A549 (cell line): Measurements from ENCODE around the gene HP1BP3. TPM values are rescaled to one million over a fixed set of nuclear protein-coding genes. Genes with fewer than 3 reads are reported as not detected.
A peak's percentile ranks its signal among the peaks of the same experiment; 100 is the strongest.

Experiments
- ATAC-seq, 2 experiments: fragments of 200-7000 bp in 1 of 2; fragments of >200 bp in 1 of 2; cut with Nextera tagmentation in 1 of 2; cut with Tn5 transposase in 1 of 2; 3 replicates each; pipeline versions ENCODE4 v1.8.0 to v1.9.1; 2018 to 2020; ENCODE audit warnings: mild to moderate bottlenecking in 1 of 2, moderate library complexity in 1 of 2
- CTCF ChIA-PET: fragments of 300-600 bp; sonication (Branson Sonifier 250); formaldehyde crosslinking; extraction: SDS; loops from one replicate; lab custom pipeline; 2021; ENCODE audit warnings: antibody characterized with exemption, inconsistent platforms; lab: Yijun Ruan, JAX
- POLR2A ChIA-PET: fragments of 350-600 bp; formaldehyde crosslinking; extraction: SDS; loops from one replicate; lab custom pipeline; 2021; ENCODE audit warnings: antibody characterized with exemption, inconsistent platforms; lab: Yijun Ruan, JAX
- DNase-seq, 2 experiments: peaks; one replicate each; pipeline versions ENCODE4 v3.0.0 to v3.0.0-alpha.2; 2011 to 2016; ENCODE audit warnings: low read depth in 1 of 2, low spot score in 1 of 2
- FAIRE-seq: peaks from 2 replicates; lab custom pipeline; 2011; peaks lifted over from hg19 to GRCh38; lab: Jason Lieb, UNC
- H3K27ac ChIP-seq, 2 experiments: fragments of >200 bp; sonication (Bioruptor Twin); formaldehyde crosslinking; 3 replicates each; pipeline ENCODE4 v1.5.1; 2016 to 2017
- H3K4me1 ChIP-seq: fragments of >200 bp; sonication (Bioruptor Twin); formaldehyde crosslinking; 3 replicates; pipeline ENCODE4 v1.6.1; 2016
- H3K4me2 ChIP-seq: fragments of >200 bp; sonication (Bioruptor Twin); formaldehyde crosslinking; 3 replicates; pipeline ENCODE4 v1.6.1; 2016
- H3K4me3 ChIP-seq: fragments of >200 bp; sonication (Bioruptor Twin); formaldehyde crosslinking; 3 replicates; pipeline ENCODE4 v1.5.1; 2016
- H3K9me3 ChIP-seq: fragments of >200 bp; sonication (Bioruptor Twin); formaldehyde crosslinking; 3 replicates; pipeline ENCODE4 v1.6.1; 2016
- CBX8 ChIP-seq: fragments of 200-600 bp; sonication (generic); IDR thresholded peaks from 2 replicates; pipeline ENCODE4 v1.6.1; 2016
- CEBPB ChIP-seq, 2 experiments: fragments of >200 bp in 1 of 2; sonication (Bioruptor Twin) in 1 of 2; formaldehyde crosslinking in 1 of 2; IDR thresholded peaks; 2 replicates each; pipeline ENCODE4 v1.6.1; 2012 to 2016
- CHD2 ChIP-seq: fragments of 150-350 bp; IDR thresholded peaks from 2 replicates; pipeline ENCODE4 v1.6.1; 2014; ENCODE audit warnings: low read length; ENCODE audit not compliant: partially characterized antibody
- EHF ChIP-seq: fragments of 250-450 bp; sonication (Bioruptor Pico); IDR thresholded peaks from 2 replicates; pipeline ENCODE4 v1.5.0; 2020; ENCODE audit warnings: mild to moderate bottlenecking
- EHMT2 ChIP-seq: fragments of 200-600 bp; sonication (generic); IDR thresholded peaks from 2 replicates; pipeline ENCODE4 v1.6.1; 2016; ENCODE audit warnings: antibody characterized with exemption, low read depth, mild to moderate bottlenecking, moderate library complexity
- FOSB ChIP-seq: fragments of 250-450 bp; sonication (Bioruptor Pico); IDR thresholded peaks from 2 replicates; pipeline ENCODE4 v1.5.0; 2020; ENCODE audit warnings: mild to moderate bottlenecking, moderate library complexity
- FOXS1 ChIP-seq: fragments of 250-450 bp; sonication (Bioruptor Pico); IDR thresholded peaks from 2 replicates; pipeline ENCODE4 v1.5.0; 2020; ENCODE audit warnings: mild to moderate bottlenecking, moderate library complexity
- HEYL ChIP-seq: fragments of 250-450 bp; sonication (Bioruptor Pico); IDR thresholded peaks from 2 replicates; pipeline ENCODE4 v1.8.0; 2021; ENCODE audit warnings: mild to moderate bottlenecking, moderate library complexity
- HOXB5 ChIP-seq: fragments of 250-450 bp; sonication (Bioruptor Pico); IDR thresholded peaks from 2 replicates; pipeline ENCODE4 v1.5.0; 2020; ENCODE audit warnings: mild to moderate bottlenecking, moderate library complexity
- JUN ChIP-seq, 2 experiments: fragments of >200 bp; sonication (Bioruptor Twin); formaldehyde crosslinking; IDR thresholded peaks; 2 replicates in 1 of 2; 3 replicates in 1 of 2; pipeline ENCODE4 v1.6.1; 2016 to 2017
- JUNB ChIP-seq: fragments of >200 bp; sonication (Bioruptor Twin); formaldehyde crosslinking; IDR thresholded peaks from 2 replicates; pipeline ENCODE4 v1.6.1; 2016
- MAZ ChIP-seq: fragments of 150-350 bp; IDR thresholded peaks from 2 replicates; pipeline ENCODE4 v1.6.1; 2014; ENCODE audit warnings: antibody characterized with exemption, low read depth, low read length, borderline replicate concordance
- MYC ChIP-seq: IDR thresholded peaks from 2 replicates; pipeline ENCODE4 v1.6.1; 2012; ENCODE audit warnings: mild to moderate bottlenecking, inconsistent platforms, low read length, improper control_type of control experiment, borderline replicate concordance
- RCOR1 ChIP-seq: fragments of 150-350 bp; IDR thresholded peaks from 2 replicates; pipeline ENCODE4 v1.6.1; 2014; ENCODE audit warnings: antibody characterized with exemption, low read length, low read depth
- SREBF2 ChIP-seq: fragments of 450-650 bp; IDR thresholded peaks from 2 replicates; pipeline ENCODE4 v1.6.1; 2014; ENCODE audit warnings: mild to moderate bottlenecking, moderate library complexity
- TP53 ChIP-seq: fragments of 250-450 bp; sonication (Bioruptor Pico); IDR thresholded peaks from 2 replicates; pipeline ENCODE4 v1.5.0; 2021; ENCODE audit warnings: mild to moderate bottlenecking, moderate library complexity
- ZFP36 ChIP-seq: fragments of 450-650 bp; IDR thresholded peaks from 2 replicates; pipeline ENCODE4 v1.6.1; 2014; ENCODE audit warnings: borderline replicate concordance; ENCODE audit not compliant: partially characterized antibody
- ZSCAN20 ChIP-seq: fragments of 250-450 bp; sonication (Bioruptor Pico); IDR thresholded peaks from 2 replicates; pipeline ENCODE4 v1.8.0; 2022; ENCODE audit warnings: mild to moderate bottlenecking, moderate library complexity
- WGBS: methylation state at CpG from one replicate; pipeline ENCODE4 v1.1.6; 2017; ENCODE audit errors: missing lambda C conversion rate; 5-methylcytosine and 5-hydroxymethylcytosine counted together
- polyA plus RNA-seq, 4 experiments: library from polyadenylated mRNA; depleted of rRNA in 3 of 4; stranded (reverse); fragments of >200 nt; fragmentation: RNase III in 1 of 4; extraction: RNeasy Plus Mini Kit Qiagen cat#74134 plus additional on column Dnase treatment in 1 of 4; gene quantifications; 2 replicates in 3 of 4; 3 replicates in 1 of 4; pipeline ENCODE4 v1.2.3, GENCODE V29; 2011 to 2017
- TF ChIP-seq, protein P1 (sequence below): fragments of 250-450 bp; sonication (Bioruptor Pico); IDR thresholded peaks from 2 replicates; pipeline ENCODE4 v1.5.0; 2020; ENCODE audit warnings: low read depth, mild to moderate bottlenecking, moderate library complexity
- TF ChIP-seq, protein P2 (sequence below): IDR thresholded peaks from 2 replicates; pipeline ENCODE4 v1.6.1; 2012
- TF ChIP-seq, protein P3 (sequence below): fragments of 450-650 bp; IDR thresholded peaks from 2 replicates; pipeline ENCODE4 v1.6.1; 2014; ENCODE audit warnings: antibody characterized with exemption

HP1BP3 gene
- polyA plus RNA-seq, 2 of the 4 experiments (the other 2 are of a cell fraction): 159 to 214 TPM

DNA sequence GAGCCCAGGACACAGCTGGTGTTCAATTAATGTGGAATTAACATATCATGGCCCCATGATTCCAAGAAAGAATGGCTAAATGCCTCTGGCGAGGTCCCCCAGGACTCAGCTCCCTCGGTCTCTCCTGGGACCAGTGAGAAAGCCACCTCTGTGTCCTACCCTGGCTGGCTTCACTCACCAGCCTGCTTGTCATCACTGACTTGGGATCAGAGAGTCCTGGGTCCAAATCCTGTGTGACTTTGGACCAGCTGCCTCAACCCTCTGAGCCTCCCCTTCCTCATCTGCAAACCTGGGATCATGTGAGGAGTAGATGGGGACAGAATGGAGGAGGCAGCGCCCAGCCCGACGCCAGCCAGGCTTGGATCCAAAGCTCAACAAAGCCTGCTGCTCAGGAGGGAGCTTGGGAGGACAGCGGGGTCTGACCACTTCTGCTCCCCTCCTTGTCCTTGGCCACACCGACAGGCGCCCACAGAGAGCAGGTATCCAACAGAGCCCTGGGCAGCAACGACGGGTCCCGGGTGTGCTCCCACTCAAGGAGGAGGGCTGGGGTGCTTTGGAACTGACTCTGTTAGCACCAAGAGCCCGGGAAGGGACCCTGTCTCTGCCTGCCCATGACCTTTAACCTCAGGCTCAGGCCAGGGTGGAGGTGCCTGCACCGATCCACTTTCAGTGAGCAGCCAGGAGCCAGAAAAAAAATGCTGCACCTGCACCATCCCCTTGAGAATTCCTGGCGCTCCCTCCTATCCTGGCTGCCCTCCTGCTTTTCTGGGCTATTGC lies 57.8 kb downstream of the HP1BP3 start:
- ChIA-PET POLR2A (no interaction called here), CTCF (interaction anchor here (0.6 to 1.5 kb wide), 2 partner anchors 11 to 27 kb away, joined by 3 read pairs; partner anchors contain the start of gene KIF17)
- no peak for FAIRE-seq

DNA sequence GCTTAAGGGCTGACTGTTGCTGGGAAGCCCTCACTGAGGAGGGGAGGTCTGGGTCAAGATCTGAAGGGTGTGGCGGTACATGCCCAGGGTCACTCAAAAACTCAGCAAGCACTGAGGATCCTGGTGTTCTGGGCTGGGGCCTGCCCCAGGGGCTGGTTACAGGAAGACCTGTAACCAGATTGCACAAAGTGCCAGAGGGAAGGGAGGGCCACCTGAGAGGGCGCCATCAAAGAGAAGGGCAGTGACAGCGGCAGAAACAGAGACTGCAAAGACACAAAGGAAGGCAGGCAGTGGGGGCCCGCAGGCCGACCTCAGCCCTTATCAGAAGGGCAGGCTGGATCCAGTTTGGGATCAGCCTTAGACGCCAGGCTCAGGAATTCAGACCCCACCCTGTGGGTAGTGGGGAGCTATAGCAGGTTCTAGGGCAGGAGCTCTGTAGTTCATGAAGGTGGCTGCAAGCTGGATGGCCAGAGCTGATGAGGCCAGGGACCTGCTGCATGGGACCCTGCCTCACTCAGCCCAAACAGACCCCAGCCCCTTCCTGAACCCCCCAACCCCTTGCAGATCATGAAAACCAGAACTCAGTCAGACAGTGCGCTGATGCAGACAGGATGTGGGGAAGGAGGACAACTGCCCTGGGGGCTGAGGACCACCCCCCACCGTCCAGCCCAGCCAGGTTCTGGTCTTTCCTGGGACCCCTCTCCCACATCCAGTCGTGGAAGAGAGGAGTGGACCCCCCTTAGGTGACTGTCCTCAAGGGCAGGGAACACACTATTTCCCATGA lies 58.5 kb downstream of the HP1BP3 start:
- TF ChIP-seq JUNB (no peak), ZFP36 (peak; percentile 50)
- ATAC-seq (no peak), DNase-seq (no peak), FAIRE-seq (no peak)
- H3K4me2 ChIP-seq: no peak overlapping the region
- no peak overlapping the region for H3K4me3 ChIP-seq
- WGBS: 84% methylated on average over 7 of the region's 9 CpGs
- H3K9me3 ChIP-seq: no peaks in the 10 kb centered on the region
- peaks cover 12% of the 10 kb centered on the region for H3K4me1 ChIP-seq
- CTCF ChIA-PET: interaction anchor here (0.6 to 1.5 kb wide), 2 partner anchors 10 to 27 kb away, joined by 3 read pairs; partner anchors contain the start of gene KIF17
- H3K27ac ChIP-seq: no peak overlapping the region
- POLR2A ChIA-PET: no interaction called here

More for the DNA sequence above, 57.8 kb downstream of the HP1BP3 start:
- peaks cover 20% of the 10 kb centered on the region for H3K4me1 ChIP-seq
- whole genome bisulfite sequencing: 81% methylated on average over 7 of the region's 14 CpGs
- DNase-seq (no peak), ATAC-seq (no peak)
- H3K9me3 ChIP-seq: no peaks in the 10 kb centered on the region
- no peak overlapping the region for H3K4me2 ChIP-seq
- H3K27ac ChIP-seq: no peak overlapping the region
- TF ChIP-seq CBX8 (no peak), TP53 (CRISPR knock-in tag) (no peak), CHD2 (no peak), CEBPB (IDR thresholded peaks at IDR 0.05) (no peak), EHMT2 (no peak), EHF (CRISPR knock-in tag) (no peak), RCOR1 (no peak), FOXS1 (no peak), FOSB (CRISPR knock-in tag) (no peak), HOXB5 (CRISPR knock-in tag) (no peak), JUN (IDR thresholded peaks at IDR 0.05) (no peak), MAZ (no peak), MYC (no peak), HEYL (CRISPR knock-in tag) (no peak), ZSCAN20 (no peak), SREBF2 (no peak)
- TF ChIP-seq, protein P1, sequence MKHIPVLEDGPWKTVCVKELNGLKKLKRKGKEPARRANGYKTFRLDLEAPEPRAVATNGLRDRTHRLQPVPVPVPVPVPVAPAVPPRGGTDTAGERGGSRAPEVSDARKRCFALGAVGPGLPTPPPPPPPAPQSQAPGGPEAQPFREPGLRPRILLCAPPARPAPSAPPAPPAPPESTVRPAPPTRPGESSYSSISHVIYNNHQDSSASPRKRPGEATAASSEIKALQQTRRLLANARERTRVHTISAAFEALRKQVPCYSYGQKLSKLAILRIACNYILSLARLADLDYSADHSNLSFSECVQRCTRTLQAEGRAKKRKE (CRISPR knock-in tag): no peak
- TF ChIP-seq, protein P2, sequence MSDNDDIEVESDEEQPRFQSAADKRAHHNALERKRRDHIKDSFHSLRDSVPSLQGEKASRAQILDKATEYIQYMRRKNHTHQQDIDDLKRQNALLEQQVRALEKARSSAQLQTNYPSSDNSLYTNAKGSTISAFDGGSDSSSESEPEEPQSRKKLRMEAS: no peak
- TF ChIP-seq, protein P3, sequence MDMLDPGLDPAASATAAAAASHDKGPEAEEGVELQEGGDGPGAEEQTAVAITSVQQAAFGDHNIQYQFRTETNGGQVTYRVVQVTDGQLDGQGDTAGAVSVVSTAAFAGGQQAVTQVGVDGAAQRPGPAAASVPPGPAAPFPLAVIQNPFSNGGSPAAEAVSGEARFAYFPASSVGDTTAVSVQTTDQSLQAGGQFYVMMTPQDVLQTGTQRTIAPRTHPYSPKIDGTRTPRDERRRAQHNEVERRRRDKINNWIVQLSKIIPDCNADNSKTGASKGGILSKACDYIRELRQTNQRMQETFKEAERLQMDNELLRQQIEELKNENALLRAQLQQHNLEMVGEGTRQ: no peak
- H3K4me3 ChIP-seq: no peak overlapping the region
